ENCODE data around the gene SUSD4. TPM values are rescaled to one million over a fixed set of nuclear protein-coding genes. Genes with fewer than 3 reads are reported as not detected.

Gene SUSD4
- total and polyA plus RNA-seq, 9 donors: 23.0 to 80.5 (median 36.6) TPM

DNA sequence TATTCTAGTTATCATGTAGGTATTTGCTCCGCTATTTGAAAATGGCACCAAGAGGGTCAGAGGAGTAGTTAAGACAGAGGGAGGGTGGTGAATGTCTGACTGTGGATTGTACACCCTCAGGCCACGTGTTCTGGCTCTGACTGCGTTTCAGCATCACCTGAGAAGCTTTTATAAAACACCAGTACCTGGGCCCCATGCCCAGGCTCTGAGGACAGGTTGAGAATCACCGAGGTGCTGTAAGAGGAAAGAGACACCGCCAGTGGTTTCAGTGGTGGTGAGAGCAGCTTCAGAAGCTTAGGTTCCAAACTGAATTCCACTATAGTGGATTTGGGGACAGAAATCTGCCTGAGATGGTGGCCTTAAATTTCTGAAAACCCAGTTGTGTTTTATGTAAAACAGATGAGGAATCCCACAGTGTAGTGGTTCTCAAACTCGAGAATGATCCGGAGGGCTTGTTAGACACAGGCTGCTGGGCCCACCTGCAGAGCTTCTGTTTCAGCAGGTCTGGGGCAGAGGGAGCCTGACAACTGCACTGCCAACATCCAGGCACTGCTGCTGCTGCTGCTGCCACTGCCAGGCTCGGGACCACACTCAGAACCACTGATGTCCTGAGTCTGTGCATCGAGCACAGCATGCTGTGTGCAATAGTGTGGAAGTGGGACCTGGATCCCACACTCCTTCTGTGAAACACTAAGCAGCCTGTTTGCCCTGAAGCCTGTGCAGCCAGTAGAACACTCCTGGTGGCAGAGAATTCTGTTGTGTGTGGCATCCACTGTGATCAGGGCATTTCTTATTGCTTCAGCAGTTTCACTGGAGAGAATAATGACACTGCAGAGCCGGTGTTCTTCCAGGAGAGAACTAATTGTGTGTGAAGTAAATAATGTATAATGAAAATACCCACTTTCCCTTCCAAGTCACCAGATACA, 98.7 kb downstream of the SUSD4 start:
- TF ChIP-seq, protein P1, sequence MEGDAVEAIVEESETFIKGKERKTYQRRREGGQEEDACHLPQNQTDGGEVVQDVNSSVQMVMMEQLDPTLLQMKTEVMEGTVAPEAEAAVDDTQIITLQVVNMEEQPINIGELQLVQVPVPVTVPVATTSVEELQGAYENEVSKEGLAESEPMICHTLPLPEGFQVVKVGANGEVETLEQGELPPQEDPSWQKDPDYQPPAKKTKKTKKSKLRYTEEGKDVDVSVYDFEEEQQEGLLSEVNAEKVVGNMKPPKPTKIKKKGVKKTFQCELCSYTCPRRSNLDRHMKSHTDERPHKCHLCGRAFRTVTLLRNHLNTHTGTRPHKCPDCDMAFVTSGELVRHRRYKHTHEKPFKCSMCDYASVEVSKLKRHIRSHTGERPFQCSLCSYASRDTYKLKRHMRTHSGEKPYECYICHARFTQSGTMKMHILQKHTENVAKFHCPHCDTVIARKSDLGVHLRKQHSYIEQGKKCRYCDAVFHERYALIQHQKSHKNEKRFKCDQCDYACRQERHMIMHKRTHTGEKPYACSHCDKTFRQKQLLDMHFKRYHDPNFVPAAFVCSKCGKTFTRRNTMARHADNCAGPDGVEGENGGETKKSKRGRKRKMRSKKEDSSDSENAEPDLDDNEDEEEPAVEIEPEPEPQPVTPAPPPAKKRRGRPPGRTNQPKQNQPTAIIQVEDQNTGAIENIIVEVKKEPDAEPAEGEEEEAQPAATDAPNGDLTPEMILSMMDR (IDR thresholded peaks at IDR 0.05): no peak
- TF ChIP-seq POLR2A (IDR thresholded peaks at IDR 0.05): no peak
- no peak for TF ChIP-seq EP300 (IDR thresholded peaks at IDR 0.05)
- Histone ChIP-seq H3K9me3 (no peaks in the 10 kb centered on the region), H3K27me3 (no peaks in the 10 kb centered on the region), H3K4me1 (ENCODE audit: insufficient read depth) (no peaks in the 10 kb centered on the region), H3K36me3 (no peaks in the 10 kb centered on the region), H3K27ac (no peak overlapping the region), H3K4me3 (no peak overlapping the region)
- intact Hi-C loops (cut with DNase I): no loop called here
- no peak for DNase-seq
- 85 to 93% (median 89%) methylated on average over 10 of the region's 10 CpGs for WGBS, 3 donors

DNA sequence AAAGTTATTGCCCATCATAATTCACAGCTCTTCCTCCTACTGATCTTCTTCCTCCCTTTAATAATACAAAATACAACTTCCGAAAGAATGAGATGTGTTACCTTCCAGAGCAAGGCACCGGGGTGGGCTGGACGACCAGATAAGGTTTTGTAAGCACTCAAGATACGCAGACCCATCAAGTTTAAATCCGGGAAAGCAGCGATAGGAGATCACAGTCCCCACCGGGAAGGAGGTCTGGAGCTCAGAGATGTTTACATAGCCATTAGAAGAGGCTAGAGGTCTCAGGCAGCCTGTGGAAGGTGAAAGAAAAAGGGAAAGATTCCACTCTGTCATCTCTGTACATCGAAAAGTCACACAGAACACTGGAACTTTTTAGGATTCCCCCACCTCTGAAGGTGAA, 99.4 kb downstream of the SUSD4 start:
- H3K27ac ChIP-seq: no peak overlapping the region
- TF ChIP-seq, protein P1 (IDR thresholded peaks at IDR 0.05): no peak
- TF ChIP-seq POLR2A (IDR thresholded peaks at IDR 0.05) (no peak), EP300 (IDR thresholded peaks at IDR 0.05) (no peak)
- intact Hi-C loops (cut with DNase I): no loop called here
- WGBS, 3 donors: 60 to 69% (median 64%) methylated on average over 8 of the region's 8 CpGs
- H3K36me3 ChIP-seq: no peaks in the 10 kb centered on the region
- H3K4me3 ChIP-seq: no peak overlapping the region
- no peaks in the 10 kb centered on the region for H3K27me3 ChIP-seq
- no peaks in the 10 kb centered on the region for H3K4me1 ChIP-seq (ENCODE audit: insufficient read depth)
- H3K9me3 ChIP-seq: no peaks in the 10 kb centered on the region
- DNase-seq: no peak

DNA sequence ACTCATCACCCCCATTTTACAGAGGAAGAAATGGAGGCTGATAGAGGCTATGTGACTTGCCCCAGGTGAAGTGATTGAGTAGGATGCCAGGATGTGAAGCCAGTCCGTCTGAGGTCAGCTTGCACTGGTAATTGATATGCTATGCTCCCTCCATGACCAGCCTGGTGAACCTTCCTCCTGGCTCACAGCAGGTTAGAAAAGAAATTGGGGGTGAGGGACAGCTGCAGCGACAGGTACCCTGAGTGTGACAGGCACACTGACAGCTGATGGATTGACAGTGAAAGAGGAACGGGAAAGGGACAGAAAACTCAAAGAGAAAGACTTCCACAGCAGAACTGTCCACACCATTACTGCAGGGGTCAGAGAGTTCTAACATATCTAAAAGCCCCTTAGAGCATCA, 102.1 kb downstream of the SUSD4 start:
- H3K4me3 ChIP-seq: no peak overlapping the region
- intact Hi-C loops (cut with DNase I): no loop called here
- H3K4me1 ChIP-seq (ENCODE audit: insufficient read depth): no peaks in the 10 kb centered on the region
- no peaks in the 10 kb centered on the region for H3K36me3 ChIP-seq
- H3K27me3 ChIP-seq: no peaks in the 10 kb centered on the region
- WGBS, 3 donors: 90 to 96% (median 92%) methylated on average over 3 of the region's 3 CpGs
- TF ChIP-seq POLR2A (IDR thresholded peaks at IDR 0.05): no peak
- TF ChIP-seq, protein P1 (IDR thresholded peaks at IDR 0.05): no peak
- TF ChIP-seq EP300 (IDR thresholded peaks at IDR 0.05): no peak
- no peaks in the 10 kb centered on the region for H3K9me3 ChIP-seq
- DNase-seq: no peak
- no peak overlapping the region for H3K27ac ChIP-seq

DNA sequence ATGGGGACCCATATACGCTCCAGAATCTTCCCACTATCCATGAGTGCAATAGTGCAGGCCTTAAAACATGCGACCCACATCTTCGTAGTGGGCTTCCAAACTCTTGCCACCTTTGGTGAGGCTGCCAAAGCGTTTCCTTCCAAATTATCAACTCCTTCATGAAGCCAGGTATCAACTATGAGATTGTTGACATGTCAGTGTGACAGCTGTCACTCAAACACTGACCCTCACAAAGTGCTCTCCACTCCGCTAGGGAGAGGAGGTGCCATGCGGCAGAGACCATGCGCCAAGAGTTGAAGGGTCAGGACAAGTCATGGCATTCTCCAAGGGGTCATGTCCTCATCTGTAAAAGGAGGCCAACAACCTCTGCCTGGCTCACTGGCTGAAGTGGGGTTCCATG, 103.3 kb downstream of the SUSD4 start:
- WGBS, 3 donors: 88 to 96% (median 95%) methylated on average over 7 of the region's 7 CpGs
- H3K4me3 ChIP-seq: no peak overlapping the region
- H3K27ac ChIP-seq: no peak overlapping the region
- H3K27me3 ChIP-seq: no peaks in the 10 kb centered on the region
- TF ChIP-seq, protein P1 (IDR thresholded peaks at IDR 0.05): no peak
- TF ChIP-seq EP300 (IDR thresholded peaks at IDR 0.05): no peak
- no peak for TF ChIP-seq POLR2A (IDR thresholded peaks at IDR 0.05)
- no peaks in the 10 kb centered on the region for H3K4me1 ChIP-seq (ENCODE audit: insufficient read depth)
- intact Hi-C loops (cut with DNase I): no loop called here
- H3K36me3 ChIP-seq: no peaks in the 10 kb centered on the region
- DNase-seq: no peak
- no peaks in the 10 kb centered on the region for H3K9me3 ChIP-seq
